ENCODE measurements around the gene USP13.

Gene USP13

DNA sequence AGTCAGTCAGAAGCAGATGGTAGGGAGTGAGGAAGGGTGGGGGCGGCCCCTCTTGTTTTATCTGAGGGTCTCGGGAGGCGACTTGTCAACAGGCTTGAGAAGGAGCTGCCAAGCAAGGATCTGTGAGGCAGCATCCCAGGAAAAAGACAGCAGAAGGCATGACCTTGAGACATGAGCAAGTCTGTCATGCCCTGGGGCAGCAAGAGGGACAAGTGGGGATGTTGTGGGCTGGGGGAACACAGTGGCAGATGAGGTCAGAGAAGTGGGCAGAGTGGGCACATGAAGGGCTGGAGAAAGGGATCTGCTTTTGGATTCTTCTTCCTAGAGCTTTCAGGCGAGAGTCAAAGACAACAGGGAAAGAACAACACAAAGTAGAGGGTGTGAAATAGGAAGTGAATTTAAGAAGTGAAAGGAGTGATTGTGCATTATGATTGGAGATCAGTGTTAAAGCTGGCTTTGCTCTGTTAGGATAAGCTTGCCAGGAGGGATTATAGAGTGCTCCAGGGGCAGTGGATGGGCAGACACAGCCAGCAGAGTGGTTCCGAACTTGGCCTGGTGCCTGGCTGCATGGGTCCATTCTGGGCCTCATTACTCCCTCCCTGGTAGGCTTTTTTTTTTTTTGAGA is 73.3 kb downstream of the USP13 start:
- DNase-seq (ENCODE audit: low spot score) = no peak
- in situ Hi-C loops (cut with MboI; ENCODE audit: low sequenced_read_pairs, unreplicated experiment) = no loop called here
- no peak for TF ChIP-seq CTCF (IDR thresholded peaks at IDR 0.05; ENCODE audit: borderline replicate concordance, control extremely low read depth, extremely low read depth, insufficient read depth, missing control alignments)

- in situ Hi-C loops (cut with MboI; ENCODE audit: low sequenced_read_pairs, unreplicated experiment) = no loop called here
- no peak for TF ChIP-seq CTCF (IDR thresholded peaks at IDR 0.05; ENCODE audit: borderline replicate concordance, control extremely low read depth, extremely low read depth, insufficient read depth, missing control alignments)
- no peak for DNase-seq (ENCODE audit: low spot score)
Observed at GRCh38 chr3:179729086-179729485, 76.2 kb downstream of the USP13 start.

DNA sequence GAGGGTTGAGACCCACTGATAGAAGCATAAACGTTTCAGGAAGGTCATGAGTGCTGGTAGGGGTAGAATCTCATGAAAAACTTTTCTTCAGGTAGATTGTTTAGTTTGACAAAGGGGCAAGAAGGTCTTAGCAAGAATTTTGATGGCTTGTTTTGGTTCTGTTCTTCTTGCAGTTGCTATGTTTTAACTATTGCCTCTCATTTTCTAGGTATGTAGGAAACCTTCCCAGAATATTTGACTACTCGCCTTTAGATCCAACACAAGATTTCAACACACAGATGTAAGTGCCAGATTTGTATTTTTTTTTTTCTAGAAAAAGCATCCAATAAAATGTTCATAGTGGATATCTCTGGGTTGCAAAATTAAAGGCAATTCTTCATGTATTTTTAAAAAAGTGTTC is 77.1 kb downstream of the USP13 start:
- in situ Hi-C loops (cut with MboI; ENCODE audit: low sequenced_read_pairs, unreplicated experiment) = no loop called here
- TF ChIP-seq CTCF (IDR thresholded peaks at IDR 0.05; ENCODE audit: borderline replicate concordance, control extremely low read depth, extremely low read depth, insufficient read depth, missing control alignments) = no peak
- no peak for DNase-seq (ENCODE audit: low spot score)

DNA sequence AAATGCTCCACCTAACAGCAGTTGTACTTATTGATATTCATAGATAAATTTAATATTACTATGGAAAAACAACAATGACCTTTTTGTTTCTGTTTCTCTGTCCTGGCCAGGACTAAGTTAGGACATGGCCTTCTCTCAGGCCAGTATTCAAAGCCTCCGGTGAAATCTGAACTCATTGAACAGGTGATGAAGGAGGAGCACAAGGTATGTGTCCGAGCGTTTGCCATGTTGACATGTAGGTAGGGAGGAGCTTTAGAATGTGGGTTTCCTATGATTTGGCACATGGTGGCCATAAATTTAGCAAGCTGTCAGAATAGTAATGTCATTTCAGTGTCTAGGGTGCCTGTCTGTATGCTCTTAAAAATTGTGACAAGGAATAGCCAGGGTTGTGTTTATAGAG is 77.7 kb downstream of the USP13 start:
- in situ Hi-C loops (cut with MboI; ENCODE audit: low sequenced_read_pairs, unreplicated experiment) = no loop called here
- no peak for TF ChIP-seq CTCF (IDR thresholded peaks at IDR 0.05; ENCODE audit: borderline replicate concordance, control extremely low read depth, extremely low read depth, insufficient read depth, missing control alignments)
- DNase-seq (ENCODE audit: low spot score) = no peak

DNA sequence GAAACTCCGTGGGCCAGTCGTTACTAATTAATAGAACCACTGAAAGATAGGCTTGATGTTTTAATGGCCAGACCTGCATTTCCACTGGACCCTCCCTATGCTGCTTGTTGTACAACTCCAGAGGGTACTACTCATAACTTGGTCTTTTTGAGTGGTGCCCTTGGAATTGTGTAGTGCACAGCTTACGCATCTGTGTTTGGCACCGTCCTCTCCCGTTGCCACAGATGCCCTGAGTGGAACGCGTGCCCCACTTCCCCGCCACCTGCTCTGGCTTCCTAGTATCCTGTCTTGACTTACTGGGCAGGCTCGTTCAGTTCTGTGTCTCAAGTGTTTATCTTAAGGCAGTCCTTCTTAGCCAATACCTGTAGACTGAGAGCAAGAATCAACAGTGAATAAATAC is 78.7 kb downstream of the USP13 start:
- no peak for TF ChIP-seq CTCF (IDR thresholded peaks at IDR 0.05; ENCODE audit: borderline replicate concordance, control extremely low read depth, extremely low read depth, insufficient read depth, missing control alignments)
- in situ Hi-C loops (cut with MboI; ENCODE audit: low sequenced_read_pairs, unreplicated experiment) = no loop called here
- DNase-seq (ENCODE audit: low spot score) = no peak

- in situ Hi-C loops (cut with MboI; ENCODE audit: low sequenced_read_pairs, unreplicated experiment) = no loop called here
- DNase-seq (ENCODE audit: low spot score) = no peak
- TF ChIP-seq CTCF (IDR thresholded peaks at IDR 0.05; ENCODE audit: borderline replicate concordance, control extremely low read depth, extremely low read depth, insufficient read depth, missing control alignments) = no peak
Observed at GRCh38 chr3:179732661-179733348, 80.0 kb downstream of the USP13 start.
